ENCODE measurements around the gene SOCS1. TPM values are rescaled to one million over a fixed set of nuclear protein-coding genes. Genes with fewer than 3 reads are reported as not detected.

SOCS1 gene
- total and polyA plus RNA-seq, 9 of the 15 experiments (the other 6 are each of a cell fraction or from before 2014, with no cell fraction given), result 0.04 to 7.5 (median 2.3) TPM

DNA sequence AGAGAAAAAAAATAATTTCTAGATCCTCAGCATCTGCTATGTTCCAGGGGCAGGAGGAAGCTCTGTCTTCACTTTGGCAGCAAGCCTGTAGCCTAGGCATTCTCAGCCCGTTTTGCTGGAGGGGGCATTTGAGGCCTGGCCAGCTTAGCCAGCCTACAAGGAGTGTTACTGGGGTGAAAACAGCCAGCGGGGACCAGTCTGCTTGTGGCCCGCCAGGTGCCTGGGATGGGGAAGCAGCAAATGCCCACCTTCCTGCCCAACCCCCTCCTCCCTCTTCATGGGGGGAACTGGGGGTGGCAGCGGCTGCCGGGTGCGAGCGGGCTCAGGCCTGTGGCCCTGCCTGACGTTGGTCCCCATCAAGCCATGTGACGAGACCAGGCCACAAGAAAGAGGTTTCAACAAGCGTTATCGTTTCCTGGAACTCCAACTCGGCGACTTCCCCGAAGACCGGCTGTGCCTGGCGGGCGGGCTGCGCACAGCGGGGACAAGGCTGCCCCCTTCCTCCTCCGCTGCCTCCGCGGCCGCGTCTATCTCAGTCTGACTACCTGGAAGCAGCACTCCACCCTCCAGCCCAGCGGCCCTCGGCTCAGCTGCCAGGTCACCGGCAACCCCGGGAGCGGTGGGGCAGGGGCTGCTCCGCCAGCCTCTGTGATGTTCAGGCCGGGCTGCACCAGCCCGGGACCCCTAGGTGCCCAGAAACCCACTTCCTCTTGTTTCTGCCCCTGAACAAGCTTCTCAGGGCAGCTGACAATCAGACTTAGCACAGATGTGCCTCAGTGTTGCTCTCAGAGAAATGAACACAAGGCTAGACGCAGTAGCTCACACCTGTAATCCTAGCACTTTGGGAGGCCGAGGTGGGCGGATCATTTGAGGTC is 22.9 kb downstream of the SOCS1 start (continued):
- peak; percentile 36; the same call in 1 of the 2 replicates for TF ChIP-seq TEAD4 (IDR thresholded peaks at IDR 0.05; ENCODE audit: low read length)
- TF ChIP-seq TEAD4 (CRISPR knock-in tag; IDR thresholded peaks at IDR 0.05; ENCODE audit: borderline replicate concordance), result no peak
- no peak for TF ChIP-seq ZNF445 (CRISPR knock-in tag; IDR thresholded peaks at IDR 0.05; ENCODE audit: low read depth)
- TF ChIP-seq ZNF143 (CRISPR knock-in tag; IDR thresholded peaks at IDR 0.05), result no peak
- TF ChIP-seq, protein P1, sequence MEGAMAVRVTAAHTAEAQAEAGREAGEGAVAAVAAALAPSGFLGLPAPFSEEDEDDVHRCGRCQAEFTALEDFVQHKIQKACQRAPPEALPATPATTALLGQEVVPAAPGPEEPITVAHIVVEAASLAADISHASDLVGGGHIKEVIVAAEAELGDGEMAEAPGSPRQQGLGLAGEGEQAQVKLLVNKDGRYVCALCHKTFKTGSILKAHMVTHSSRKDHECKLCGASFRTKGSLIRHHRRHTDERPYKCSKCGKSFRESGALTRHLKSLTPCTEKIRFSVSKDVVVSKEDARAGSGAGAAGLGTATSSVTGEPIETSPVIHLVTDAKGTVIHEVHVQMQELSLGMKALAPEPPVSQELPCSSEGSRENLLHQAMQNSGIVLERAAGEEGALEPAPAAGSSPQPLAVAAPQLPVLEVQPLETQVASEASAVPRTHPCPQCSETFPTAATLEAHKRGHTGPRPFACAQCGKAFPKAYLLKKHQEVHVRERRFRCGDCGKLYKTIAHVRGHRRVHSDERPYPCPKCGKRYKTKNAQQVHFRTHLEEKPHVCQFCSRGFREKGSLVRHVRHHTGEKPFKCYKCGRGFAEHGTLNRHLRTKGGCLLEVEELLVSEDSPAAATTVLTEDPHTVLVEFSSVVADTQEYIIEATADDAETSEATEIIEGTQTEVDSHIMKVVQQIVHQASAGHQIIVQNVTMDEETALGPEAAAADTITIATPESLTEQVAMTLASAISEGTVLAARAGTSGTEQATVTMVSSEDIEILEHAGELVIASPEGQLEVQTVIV (CRISPR knock-in tag; IDR thresholded peaks at IDR 0.05; ENCODE audit: borderline replicate concordance), result peak; percentile 68; the same call in 1 of the 2 replicates
- no peak for TF ChIP-seq SNIP1 (IDR thresholded peaks at IDR 0.05; ENCODE audit: low read depth)
- TF ChIP-seq SMARCB1 (IDR thresholded peaks at IDR 0.05; ENCODE audit: insufficient read length, low read depth), result no peak
- no peak for TF ChIP-seq NUFIP1 (IDR thresholded peaks at IDR 0.05; ENCODE audit: partially characterized antibody)
- peak; percentile 89 for TF ChIP-seq MYC (IDR thresholded peaks at IDR 0.05; ENCODE audit: low read depth, low read length)
- peak; percentile 91 for TF ChIP-seq MYC (CRISPR knock-in tag; IDR thresholded peaks at IDR 0.05; ENCODE audit: borderline replicate concordance, low read depth)
- TF ChIP-seq MCM3 (IDR thresholded peaks at IDR 0.05), result no peak
- TF ChIP-seq ESRRA (IDR thresholded peaks at IDR 0.05; ENCODE audit: borderline replicate concordance, low read depth), result peak; percentile 43; the same call in 1 of the 2 replicates
- TF ChIP-seq SMAD1 (IDR thresholded peaks at IDR 0.05; ENCODE audit: low read depth, low read length, partially characterized antibody), result no peak
- no peak for TF ChIP-seq ZNF764 (CRISPR knock-in tag; IDR thresholded peaks at IDR 0.05; ENCODE audit: low read depth)
- TF ChIP-seq, protein P2, sequence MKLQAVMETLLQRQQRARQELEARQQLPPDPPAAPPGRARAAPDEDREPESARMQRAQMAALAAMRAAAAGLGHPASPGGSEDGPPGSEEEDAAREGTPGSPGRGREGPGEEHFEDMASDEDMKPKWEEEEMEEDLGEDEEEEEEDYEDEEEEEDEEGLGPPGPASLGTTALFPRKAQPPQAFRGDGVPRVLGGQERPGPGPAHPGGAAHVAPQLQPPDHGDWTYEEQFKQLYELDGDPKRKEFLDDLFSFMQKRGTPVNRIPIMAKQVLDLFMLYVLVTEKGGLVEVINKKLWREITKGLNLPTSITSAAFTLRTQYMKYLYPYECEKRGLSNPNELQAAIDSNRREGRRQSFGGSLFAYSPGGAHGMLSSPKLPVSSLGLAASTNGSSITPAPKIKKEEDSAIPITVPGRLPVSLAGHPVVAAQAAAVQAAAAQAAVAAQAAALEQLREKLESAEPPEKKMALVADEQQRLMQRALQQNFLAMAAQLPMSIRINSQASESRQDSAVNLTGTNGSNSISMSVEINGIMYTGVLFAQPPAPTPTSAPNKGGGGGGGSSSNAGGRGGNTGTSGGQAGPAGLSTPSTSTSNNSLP (IDR thresholded peaks at IDR 0.05; ENCODE audit: borderline replicate concordance, low read depth, low read length), result no peak
- no peak for TF ChIP-seq XRCC4 (IDR thresholded peaks at IDR 0.05; ENCODE audit: extremely low read depth, insufficient read depth, insufficient read length)
- no peak for TF ChIP-seq TAF15 (IDR thresholded peaks at IDR 0.05; ENCODE audit: low read depth, low read length)
- TF ChIP-seq SMARCA5 (IDR thresholded peaks at IDR 0.05), result 0 out of 2 replicates have a peak, but pooled peaks have one; percentile 52
- peak; percentile 78 for TF ChIP-seq TCF3 (CRISPR knock-in tag; IDR thresholded peaks at IDR 0.05)
- TF ChIP-seq NELFE (IDR thresholded peaks at IDR 0.05; ENCODE audit: insufficient read depth, insufficient read length), result no peak

Measured in K562 (cell line).